Large intestine (tissue), 3 donors: ENCODE data around the gene MSRB2. TPM values are rescaled to one million over a fixed set of nuclear protein-coding genes. Genes with fewer than 3 reads are reported as not detected.
A peak's percentile ranks its signal among the peaks of the same experiment; 100 is the strongest.
"Not testable (repeated sequence)": the region's sequence is repeated elsewhere in the genome, so short reads cannot be mapped to it uniquely, and the experiment has no call there.

ENCODE experiments used
- DNase-seq, 2 donors: peaks; one replicate each; pipeline versions ENCODE4 v3.0.0 to v3.0.0-alpha.2; 2013
- H3K27ac ChIP-seq: one replicate; pipeline ENCODE4 v1.5.1; 2013; ENCODE audit warnings: low read length
- H3K27me3 ChIP-seq: 2 replicates; pipeline ENCODE4 v1.6.1; 2013; ENCODE audit warnings: low read length; ENCODE audit not compliant: control insufficient read depth, insufficient read depth
- H3K36me3 ChIP-seq: 2 replicates; pipeline ENCODE4 v1.6.1; 2013; ENCODE audit warnings: low read length; ENCODE audit not compliant: control insufficient read depth, insufficient read depth
- H3K4me1 ChIP-seq: one replicate; pipeline ENCODE4 v1.6.1; 2013; ENCODE audit warnings: low read length; ENCODE audit not compliant: control insufficient read depth, insufficient read depth
- H3K4me3 ChIP-seq: one replicate; pipeline ENCODE4 v1.5.1; 2013; ENCODE audit warnings: low read length
- H3K9me3 ChIP-seq: one replicate; pipeline ENCODE4 v1.6.1; 2013; ENCODE audit warnings: mild to moderate bottlenecking, low read depth, low read length, moderate library complexity; ENCODE audit not compliant: control insufficient read depth
- WGBS: methylation state at CpG from one replicate; pipeline ENCODE4 v1.1.5; 2013; ENCODE audit warnings: low lambda C conversion rate; ENCODE audit not compliant: insufficient coverage; 5-methylcytosine and 5-hydroxymethylcytosine counted together
- polyA plus RNA-seq: library from polyadenylated mRNA; unstranded; fragments of 120-200 nt; gene quantifications from one replicate; pipeline ENCODE4 v1.2.1, GENCODE V29; 2013

MSRB2 gene
- polyA plus RNA-seq, 1 donor = 37.9 TPM

- Histone ChIP-seq H3K4me3 (no peak overlapping the region), H3K4me1 (no peaks in the 10 kb centered on the region), H3K27me3 (no peaks in the 10 kb centered on the region), H3K9me3 (no peaks in the 10 kb centered on the region), H3K36me3 (no peaks in the 10 kb centered on the region), H3K27ac (no peak overlapping the region)
- WGBS = 17% methylated on average over 1 of the region's 3 CpGs
- DNase-seq = no peak
These were observed 39.2 kb upstream of the MSRB2 start for GRCh38 chr10:23056186-23056579.

GRCh38 chr10:23058366-23058765, 37.0 kb upstream of the MSRB2 start:
- no peaks in the 10 kb centered on the region for H3K4me1 ChIP-seq
- no peaks in the 10 kb centered on the region for H3K27me3 ChIP-seq
- WGBS = 38% methylated on average over 1 of the region's 3 CpGs
- DNase-seq = no peak
- no peaks in the 10 kb centered on the region for H3K9me3 ChIP-seq
- no peaks in the 10 kb centered on the region for H3K36me3 ChIP-seq
- no peak overlapping the region for H3K4me3 ChIP-seq
- no peak overlapping the region for H3K27ac ChIP-seq

- Histone ChIP-seq H3K9me3 (no peaks in the 10 kb centered on the region), H3K27me3 (no peaks in the 10 kb centered on the region), H3K36me3 (no peaks in the 10 kb centered on the region), H3K4me1 (peaks cover 8% of the 10 kb centered on the region), H3K27ac (no peak overlapping the region), H3K4me3 (no peak overlapping the region)
- DNase-seq = no peak
- no CpG with 5 or more reads among the region's 2 CpGs for WGBS
These were observed 34.5 kb upstream of the MSRB2 start for GRCh38 chr10:23060918-23061317.

GRCh38 chr10:23063045-23063972, 32.1 kb upstream of the MSRB2 start:
- peaks cover 10% of the 10 kb centered on the region for H3K4me1 ChIP-seq
- no peak overlapping the region for H3K27ac ChIP-seq
- WGBS = no CpG with 5 or more reads among the region's 20 CpGs
- H3K4me3 ChIP-seq = no peak overlapping the region
- no peaks in the 10 kb centered on the region for H3K36me3 ChIP-seq
- no peak for DNase-seq
- H3K9me3 ChIP-seq = no peaks in the 10 kb centered on the region
- no peaks in the 10 kb centered on the region for H3K27me3 ChIP-seq

- no peak overlapping the region for H3K27ac ChIP-seq
- no peaks in the 10 kb centered on the region for H3K36me3 ChIP-seq
- peaks cover 10% of the 10 kb centered on the region for H3K4me1 ChIP-seq
- no CpG with 5 or more reads among the region's 20 CpGs for WGBS
- H3K4me3 ChIP-seq = no peak overlapping the region
- DNase-seq = no peak
- no peaks in the 10 kb centered on the region for H3K27me3 ChIP-seq
- H3K9me3 ChIP-seq = no peaks in the 10 kb centered on the region
These were observed 31.2 kb upstream of the MSRB2 start for GRCh38 chr10:23063973-23064812.

- H3K27ac ChIP-seq, DNase-seq, H3K4me3 ChIP-seq, H3K36me3 ChIP-seq, H3K27me3 ChIP-seq, H3K9me3 ChIP-seq: not testable (repeated sequence)
- H3K4me1 ChIP-seq = peaks cover 10% of the 10 kb centered on the region
- WGBS = no CpG with 5 or more reads among the region's 2 CpGs
These were observed 30.6 kb upstream of the MSRB2 start for GRCh38 chr10:23064813-23065114.

- no peaks in the 10 kb centered on the region for H3K27me3 ChIP-seq
- H3K27ac ChIP-seq = no peak overlapping the region
- no peaks in the 10 kb centered on the region for H3K36me3 ChIP-seq
- H3K4me3 ChIP-seq = no peak overlapping the region
- no peaks in the 10 kb centered on the region for H3K9me3 ChIP-seq
- peak; percentile 64 to 88 for DNase-seq
- peaks cover 10% of the 10 kb centered on the region for H3K4me1 ChIP-seq
- WGBS = no CpG with 5 or more reads among the region's 11 CpGs
These were observed 30.0 kb upstream of the MSRB2 start for GRCh38 chr10:23065181-23065948.

- Histone ChIP-seq H3K4me1 (peaks cover 10% of the 10 kb centered on the region), H3K27ac (no peak overlapping the region), H3K4me3 (no peak overlapping the region), H3K9me3 (no peaks in the 10 kb centered on the region), H3K27me3 (no peaks in the 10 kb centered on the region), H3K36me3 (no peaks in the 10 kb centered on the region)
- no peak for DNase-seq
- WGBS = no CpG with 5 or more reads among the region's 12 CpGs
These were observed 28.0 kb upstream of the MSRB2 start for GRCh38 chr10:23067337-23067736.

- Histone ChIP-seq H3K27me3 (no peaks in the 10 kb centered on the region), H3K4me3 (no peak overlapping the region), H3K4me1 (peaks cover 10% of the 10 kb centered on the region), H3K36me3 (no peaks in the 10 kb centered on the region), H3K9me3 (no peaks in the 10 kb centered on the region), H3K27ac (no peak overlapping the region)
- peak; percentile 63 to 64 for DNase-seq
- WGBS = 70% methylated on average over 6 of the region's 16 CpGs
These were observed 27.2 kb upstream of the MSRB2 start for GRCh38 chr10:23067939-23068775.
